NCI-H2107 treated with DMSO at 0.1 percent for 48 hours (cell line): ENCODE measurements around the gene CDK5R1.
A peak's percentile ranks its signal among the peaks of the same experiment; 100 is the strongest.

Experiments used
- DNase-seq: peaks from one replicate; lab custom pipeline; 2025; ENCODE audit not compliant: unreplicated experiment; lab: John Stamatoyannopoulos, UW

CDK5R1 gene

GRCh38 chr17:32470405-32471167 lies 16.2 kb upstream of the CDK5R1 start:
- DNase-seq: no peak

- DNase-seq: no peak
Measured at GRCh38 chr17:32471652-32472051, 15.1 kb upstream of the CDK5R1 start.

DNA sequence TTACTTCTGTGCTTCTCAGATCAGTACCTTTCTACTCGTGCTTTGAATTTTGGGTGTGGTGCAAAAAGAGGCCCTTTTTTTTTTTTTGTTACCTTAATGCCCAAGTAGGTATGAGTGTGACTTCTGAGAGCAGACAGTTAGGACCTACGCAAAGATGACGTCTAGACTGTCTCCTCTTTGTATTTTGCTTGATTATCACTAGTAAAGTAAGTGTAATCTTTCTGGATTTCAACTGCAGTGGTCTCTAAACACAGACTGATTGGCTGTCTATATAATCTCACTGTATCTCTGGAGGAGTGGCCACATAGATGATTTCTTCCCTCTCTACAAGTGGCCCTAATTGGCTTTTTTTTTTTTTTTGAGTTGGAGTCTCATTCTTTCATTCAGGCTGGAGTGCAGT lies 11.5 kb upstream of the CDK5R1 start:
- no peak for DNase-seq

GRCh38 chr17:32477220-32477619 lies 9.6 kb upstream of the CDK5R1 start:
- no peak for DNase-seq

GRCh38 chr17:32479074-32479617 lies 7.6 kb upstream of the CDK5R1 start:
- no peak for DNase-seq

DNA sequence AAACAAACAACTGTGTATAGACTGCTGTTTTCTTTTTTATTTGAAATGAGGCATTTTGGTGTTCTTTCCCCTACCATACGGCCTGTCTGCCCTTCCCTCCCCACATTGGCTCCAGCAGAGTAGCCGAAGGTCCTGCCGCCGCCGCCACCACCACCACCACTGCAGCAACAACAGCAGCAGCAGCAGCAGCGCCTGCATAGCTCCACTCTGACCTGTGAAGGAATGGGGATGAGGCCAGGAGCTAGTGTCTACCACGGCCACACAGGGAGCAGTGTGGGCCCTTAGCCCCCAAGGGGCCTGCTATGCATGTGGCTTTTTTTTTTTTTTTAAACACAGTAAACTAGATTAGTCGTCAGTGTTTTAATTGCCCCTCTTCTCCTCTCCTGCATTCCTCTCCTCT lies 5.6 kb upstream of the CDK5R1 start:
- DNase-seq: no peak

- no peak for DNase-seq
Measured at GRCh38 chr17:32482568-32483320, 4.0 kb upstream of the CDK5R1 start.

GRCh38 chr17:32483451-32484019 lies 3.3 kb upstream of the CDK5R1 start:
- DNase-seq: peak; percentile 83

DNA sequence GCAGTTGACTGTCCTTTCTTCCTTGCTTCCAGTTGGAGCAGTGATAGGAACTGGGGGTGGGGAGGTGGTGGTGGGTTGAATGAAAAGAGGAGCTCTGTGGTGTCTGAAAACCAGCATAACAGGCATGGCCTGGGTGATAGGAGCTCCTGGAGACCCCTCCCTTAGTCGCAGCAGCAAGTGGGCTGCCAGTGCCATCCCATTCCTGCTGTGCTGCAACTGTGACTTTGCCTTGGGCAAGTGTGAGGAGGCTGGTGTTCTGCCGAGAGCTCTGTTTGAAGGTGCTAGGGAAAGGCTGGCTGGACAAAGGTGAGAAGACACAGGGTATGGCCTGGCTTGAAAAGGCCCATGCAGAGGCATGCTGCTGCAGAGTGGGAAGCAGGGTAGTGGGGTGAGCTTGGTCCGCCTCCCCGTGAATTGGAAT lies 2.7 kb upstream of the CDK5R1 start:
- no peak for DNase-seq

- DNase-seq: no peak
Measured at GRCh38 chr17:32484628-32485027, 2.2 kb upstream of the CDK5R1 start.

DNA sequence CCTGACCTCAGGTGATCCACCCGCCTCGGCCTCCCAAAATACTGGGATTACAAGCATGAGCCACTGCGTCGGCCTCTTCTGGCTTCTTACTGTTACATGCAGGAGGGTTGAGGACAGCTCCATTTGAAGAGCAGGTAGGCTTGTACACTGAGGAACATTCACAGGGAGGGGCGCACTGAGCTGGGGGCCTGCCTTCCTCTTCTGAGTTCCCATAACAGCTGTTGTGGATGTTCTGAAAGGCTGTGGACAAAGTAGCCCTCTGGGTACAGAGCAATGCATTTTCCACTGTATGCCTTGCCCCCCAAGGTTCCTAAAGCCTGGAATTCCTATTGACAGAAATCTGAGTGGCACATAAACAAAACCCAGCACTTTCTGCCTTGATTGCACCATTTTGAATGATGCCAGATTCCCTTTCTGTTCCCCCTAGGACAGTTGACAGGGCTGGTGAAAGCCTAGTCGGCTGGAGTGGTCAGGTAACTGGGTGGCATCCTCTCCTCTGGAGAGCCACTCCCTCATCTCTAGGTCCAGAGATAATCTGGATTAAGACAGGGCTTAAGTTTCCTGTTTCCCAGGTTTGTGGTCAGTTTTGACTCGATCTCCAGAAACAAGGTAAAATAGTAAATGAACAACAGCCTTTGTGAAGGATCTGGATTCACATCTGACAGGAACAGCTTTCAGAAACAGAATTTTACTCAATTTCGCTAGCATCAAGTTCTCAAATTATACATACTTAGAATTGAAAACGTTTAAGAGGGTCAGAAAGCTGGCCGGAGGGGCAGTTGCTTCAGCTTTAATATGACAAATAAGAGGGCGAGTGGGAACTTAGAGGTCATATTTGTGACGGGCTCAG lies 1.3 kb upstream of the CDK5R1 start:
- no peak for DNase-seq

DNA sequence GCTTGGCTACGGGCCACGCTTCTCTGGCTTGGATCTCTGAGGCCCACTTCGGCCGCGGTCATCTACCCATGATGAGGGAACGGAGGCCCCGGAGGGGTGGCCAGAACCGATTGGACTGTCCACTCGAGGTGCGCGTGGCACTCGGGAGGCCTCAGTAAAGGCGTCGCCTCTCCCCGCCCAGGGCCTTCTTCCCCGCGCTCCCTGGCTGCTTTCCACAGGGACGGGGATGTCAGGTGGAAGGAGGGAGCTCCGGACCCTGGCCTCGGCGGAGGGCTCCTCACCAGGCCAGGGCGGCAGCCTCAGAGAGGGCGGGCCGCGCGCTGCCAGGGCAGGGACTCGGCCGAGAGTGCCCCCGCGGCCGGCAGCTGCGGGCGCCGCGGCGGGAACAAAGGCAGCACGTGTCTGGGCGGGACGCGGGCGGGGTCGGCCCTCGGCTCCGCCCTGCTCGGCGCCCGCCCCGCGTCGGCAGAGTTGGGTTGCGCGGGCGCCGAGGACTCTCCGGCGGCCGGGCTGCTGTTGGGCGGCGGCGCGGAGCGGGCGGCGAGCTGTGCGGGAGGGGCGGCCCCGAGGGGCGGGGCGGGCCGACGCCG lies 587 bp upstream of the CDK5R1 start:
- DNase-seq: peak; percentile 65

DNA sequence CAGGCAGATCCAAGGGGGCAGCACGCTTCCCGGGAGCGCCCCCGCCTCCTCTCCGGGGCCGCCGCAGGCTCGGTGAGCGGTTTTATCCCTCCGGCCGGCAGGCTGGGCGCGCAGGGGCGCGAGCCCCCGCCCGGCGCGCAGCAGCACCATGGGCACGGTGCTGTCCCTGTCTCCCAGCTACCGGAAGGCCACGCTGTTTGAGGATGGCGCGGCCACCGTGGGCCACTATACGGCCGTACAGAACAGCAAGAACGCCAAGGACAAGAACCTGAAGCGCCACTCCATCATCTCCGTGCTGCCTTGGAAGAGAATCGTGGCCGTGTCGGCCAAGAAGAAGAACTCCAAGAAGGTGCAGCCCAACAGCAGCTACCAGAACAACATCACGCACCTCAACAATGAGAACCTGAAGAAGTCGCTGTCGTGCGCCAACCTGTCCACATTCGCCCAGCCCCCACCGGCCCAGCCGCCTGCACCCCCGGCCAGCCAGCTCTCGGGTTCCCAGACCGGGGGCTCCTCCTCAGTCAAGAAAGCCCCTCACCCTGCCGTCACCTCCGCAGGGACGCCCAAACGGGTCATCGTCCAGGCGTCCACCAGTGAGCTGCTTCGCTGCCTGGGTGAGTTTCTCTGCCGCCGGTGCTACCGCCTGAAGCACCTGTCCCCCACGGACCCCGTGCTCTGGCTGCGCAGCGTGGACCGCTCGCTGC lies 832 bp downstream of the CDK5R1 start:
- DNase-seq: no peak

DNA sequence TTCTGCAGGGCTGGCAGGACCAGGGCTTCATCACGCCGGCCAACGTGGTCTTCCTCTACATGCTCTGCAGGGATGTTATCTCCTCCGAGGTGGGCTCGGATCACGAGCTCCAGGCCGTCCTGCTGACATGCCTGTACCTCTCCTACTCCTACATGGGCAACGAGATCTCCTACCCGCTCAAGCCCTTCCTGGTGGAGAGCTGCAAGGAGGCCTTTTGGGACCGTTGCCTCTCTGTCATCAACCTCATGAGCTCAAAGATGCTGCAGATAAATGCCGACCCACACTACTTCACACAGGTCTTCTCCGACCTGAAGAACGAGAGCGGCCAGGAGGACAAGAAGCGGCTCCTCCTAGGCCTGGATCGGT lies 1.4 kb downstream of the CDK5R1 start:
- DNase-seq: no peak

GRCh38 chr17:32488604-32489180 lies 1.9 kb downstream of the CDK5R1 start:
- DNase-seq: no peak

- peak; percentile 11 for DNase-seq
Measured at GRCh38 chr17:32489320-32490100, 2.7 kb downstream of the CDK5R1 start.

GRCh38 chr17:32490101-32490482 lies 3.3 kb downstream of the CDK5R1 start:
- no peak for DNase-seq

GRCh38 chr17:32491371-32492263 lies 4.8 kb downstream of the CDK5R1 start:
- no peak for DNase-seq
